ENCODE results near the gene STOML1.

Gene STOML1

GRCh38 chr15:73991726-73992593, at the start of gene STOML1:
Gene STOML1 (minus strand): TSS chr15:73992295. CDS start chr15:73992223, 72 bp downstream.
- peak; percentile 98 for DNase-seq (ENCODE audit: low read depth)

GRCh38 chr15:74041311-74041756, 49.2 kb upstream of the STOML1 start:
- no peak for DNase-seq (ENCODE audit: low read depth)

GRCh38 chr15:74040109-74040850, 48.2 kb upstream of the STOML1 start:
- DNase-seq (ENCODE audit: low read depth) = no peak

GRCh38 chr15:74039656-74040010, 47.5 kb upstream of the STOML1 start:
- no peak for DNase-seq (ENCODE audit: low read depth)

- no peak for DNase-seq (ENCODE audit: low read depth)
Observed at GRCh38 chr15:74038707-74039655, 46.9 kb upstream of the STOML1 start.

- no peak for DNase-seq (ENCODE audit: low read depth)
Observed at GRCh38 chr15:74037171-74038117, 45.3 kb upstream of the STOML1 start.

- no peak for DNase-seq (ENCODE audit: low read depth)
Observed at GRCh38 chr15:74036271-74037170, 44.4 kb upstream of the STOML1 start.

- no peak for DNase-seq (ENCODE audit: low read depth)
Observed at GRCh38 chr15:74035121-74036017, 43.3 kb upstream of the STOML1 start.

GRCh38 chr15:74034206-74034755, 42.2 kb upstream of the STOML1 start:
- DNase-seq (ENCODE audit: low read depth) = no peak

- no peak for DNase-seq (ENCODE audit: low read depth)
Observed at GRCh38 chr15:74032606-74033561, 40.8 kb upstream of the STOML1 start.

GRCh38 chr15:74032046-74032445, 40.0 kb upstream of the STOML1 start:
- DNase-seq (ENCODE audit: low read depth) = no peak

- DNase-seq (ENCODE audit: low read depth) = no peak
Observed at GRCh38 chr15:74028646-74029045, 36.6 kb upstream of the STOML1 start.

GRCh38 chr15:74027688-74028087, 35.6 kb upstream of the STOML1 start:
- DNase-seq (ENCODE audit: low read depth) = no peak

GRCh38 chr15:74025436-74025835, 33.3 kb upstream of the STOML1 start:
- no peak for DNase-seq (ENCODE audit: low read depth)

- no peak for DNase-seq (ENCODE audit: low read depth)
Observed at GRCh38 chr15:74024687-74025086, 32.6 kb upstream of the STOML1 start.

- DNase-seq (ENCODE audit: low read depth) = no peak
Observed at GRCh38 chr15:74022706-74023470, 30.8 kb upstream of the STOML1 start.

GRCh38 chr15:74019734-74020133, 27.6 kb upstream of the STOML1 start:
- no peak for DNase-seq (ENCODE audit: low read depth)

All from stimulated activated CD8-positive, alpha-beta memory T cell treated with anti-CD3 and anti-CD28 coated beads, Interleukin-15, amount 100 ng/mL, for 24 hours (primary cell).